HCT116 (cell line): Measurements from ENCODE around the gene ZSCAN9. TPM values are rescaled to one million over a fixed set of nuclear protein-coding genes. Genes with fewer than 3 reads are reported as not detected.

Source experiments
- ATAC-seq: fragments of 200-7000 bp; cut with Tn5 transposase; 2 replicates; pipeline ENCODE4 v1.9.1; 2020; ENCODE audit warnings: mild to moderate bottlenecking, moderate library complexity
- BruUV-seq: library from RNA; stranded (reverse); fragments of 400-500 nt; replicated peaks from 2 replicates; lab custom pipeline; 2021; lab: Mats Ljungman, UMichigan
- CTCF ChIA-PET: fragments of 300-600 bp; sonication (Branson Sonifier 250); formaldehyde crosslinking; loops from one replicate; lab custom pipeline; 2021; ENCODE audit warnings: antibody characterized with exemption; lab: Charles Lee
- POLR2A ChIA-PET: fragments of 300-600, 350-600 bp; sonication (Branson Sonifier 250); formaldehyde crosslinking; loops from one replicate; lab custom pipeline; 2021; ENCODE audit warnings: antibody characterized with exemption; lab: Charles Lee
- RAD21 ChIA-PET, 2 experiments: fragments of 300-600 bp; sonication (Branson Sonifier 250); formaldehyde crosslinking; loops; one replicate each; lab custom pipeline; 2023; ENCODE audit warnings: low total read pairs in 2 of 2; ENCODE audit not compliant: uncharacterized antibody in 2 of 2, unreplicated experiment in 2 of 2, low non-redundant PET in 1 of 2; lab: Charles Lee
- DNase-seq: peaks from one replicate; pipeline ENCODE4 v3.0.0-alpha.2; 2010; ENCODE audit warnings: low read depth, low spot score
- H2AFZ ChIP-seq: fragments of 200-600 bp; shearing (Covaris generic), sonication (generic); 2 replicates; pipeline ENCODE4 v1.6.1; 2017; ENCODE audit warnings: low read depth, mixed run types, mixed read lengths, antibody characterized with exemption, low read length; ENCODE audit not compliant: poor library complexity, severe bottlenecking
- H3K27ac ChIP-seq: 2 replicates; pipeline ENCODE4 v1.5.1; 2012; ENCODE audit warnings: low read depth, low read length
- H3K27me3 ChIP-seq: fragments of 200-600 bp; sonication (generic); 2 replicates; pipeline ENCODE4 v1.6.1; 2016; ENCODE audit warnings: mixed run types, low read length, mixed read lengths; ENCODE audit not compliant: insufficient read depth
- H3K36me3 ChIP-seq, 2 experiments: fragments of 200-500 bp in 1 of 2; fragments of 200-600 bp in 1 of 2; sonication (Bioruptor generic) in 1 of 2; sonication (generic) in 1 of 2; 2 replicates each; pipeline versions ENCODE4 v1.5.1 to v1.6.1; 2014 to 2016; ENCODE audit warnings: low read length in 2 of 2, inconsistent platforms in 1 of 2, mixed read lengths in 1 of 2, mixed run types in 1 of 2; ENCODE audit not compliant: insufficient read depth in 2 of 2, control insufficient read depth in 1 of 2
- H3K4me1 ChIP-seq, 2 experiments: fragments of 200-600 bp in 1 of 2; sonication (generic) in 1 of 2; 2 replicates each; pipeline versions ENCODE4 v1.5.1 to v1.6.1; 2012 to 2017; ENCODE audit warnings: low read length in 2 of 2, inconsistent platforms in 1 of 2, mild to moderate bottlenecking in 1 of 2, mixed read lengths in 1 of 2, mixed run types in 1 of 2, moderate library complexity in 1 of 2; ENCODE audit not compliant: insufficient read depth in 2 of 2, control insufficient read depth in 1 of 2
- H3K4me2 ChIP-seq: fragments of 200-600 bp; sonication (generic); 2 replicates; pipeline ENCODE4 v1.6.1; 2017; ENCODE audit warnings: mixed run types, low read length, mixed read lengths
- H3K4me3 ChIP-seq, 2 experiments: fragments of 200-600 bp in 1 of 2; sonication (generic) in 1 of 2; replicated peaks in 1 of 2; 2 replicates each; pipeline ENCODE4 v1.5.1; 2011 to 2016; ENCODE audit warnings: low read length in 2 of 2, control low read depth in 1 of 2, low read depth in 1 of 2, mild to moderate bottlenecking in 1 of 2, mixed read lengths in 1 of 2, mixed run types in 1 of 2
- H3K79me2 ChIP-seq: fragments of 200-600 bp; sonication (generic); 2 replicates; pipeline ENCODE4 v1.6.1; 2017; ENCODE audit warnings: mild to moderate bottlenecking, mixed run types, low read length, moderate library complexity, mixed read lengths; ENCODE audit not compliant: insufficient read depth
- H3K9ac ChIP-seq: fragments of 200-600 bp; sonication (generic); 2 replicates; pipeline ENCODE4 v1.6.1; 2016; ENCODE audit warnings: low read length, mixed read lengths
- H3K9me2 ChIP-seq: fragments of 200-600 bp; sonication (generic), shearing (Covaris generic); 2 replicates; pipeline ENCODE4 v1.6.1; 2017; ENCODE audit warnings: mixed run types, mild to moderate bottlenecking, moderate library complexity; ENCODE audit not compliant: insufficient read depth
- H3K9me3 ChIP-seq, 2 experiments: fragments of 200-500 bp in 1 of 2; fragments of 200-600 bp in 1 of 2; sonication (Bioruptor generic) in 1 of 2; sonication (generic) in 1 of 2; 2 replicates each; pipeline ENCODE4 v1.6.1; 2014 to 2017; ENCODE audit warnings: low read length in 2 of 2, mixed read lengths in 2 of 2, inconsistent platforms in 1 of 2, low read depth in 1 of 2, mild to moderate bottlenecking in 1 of 2, mixed run types in 1 of 2, moderate library complexity in 1 of 2; ENCODE audit not compliant: control insufficient read depth in 1 of 2, insufficient read depth in 1 of 2
- H4K20me1 ChIP-seq: fragments of 200-600 bp; sonication (generic), shearing (Covaris generic); 2 replicates; pipeline ENCODE4 v1.6.1; 2017; ENCODE audit warnings: mixed run types, mild to moderate bottlenecking, moderate library complexity; ENCODE audit not compliant: insufficient read depth
- CEBPB ChIP-seq: IDR thresholded peaks from 2 replicates; pipeline ENCODE4 v1.6.1; 2012; ENCODE audit warnings: low read depth
- ELF1 ChIP-seq: IDR thresholded peaks from 2 replicates; pipeline ENCODE4 v1.6.1; 2012; ENCODE audit warnings: low read depth, borderline replicate concordance
- FOSL1 ChIP-seq: IDR thresholded peaks from 2 replicates; pipeline ENCODE4 v1.6.1; 2012; ENCODE audit warnings: low read depth
- POLR2A ChIP-seq: IDR thresholded peaks from 2 replicates; pipeline ENCODE4 v1.7.0; 2011; ENCODE audit warnings: borderline replicate concordance; ENCODE audit not compliant: insufficient read depth, insufficient read length; ENCODE audit errors: extremely low read depth
- SP1 ChIP-seq: IDR thresholded peaks from 2 replicates; pipeline ENCODE4 v1.6.1; 2012; ENCODE audit warnings: low read depth
- SRF ChIP-seq: IDR thresholded peaks from 2 replicates; pipeline ENCODE4 v1.6.1; 2012; ENCODE audit warnings: low read depth
- TCF7L2 ChIP-seq: IDR thresholded peaks from 2 replicates; pipeline ENCODE4 v1.7.0; 2011; ENCODE audit warnings: borderline replicate concordance, inconsistent platforms; ENCODE audit not compliant: insufficient read depth, insufficient read length; ENCODE audit errors: extremely low read depth
- YY1 ChIP-seq: IDR thresholded peaks from 2 replicates; pipeline ENCODE4 v1.6.1; 2011; ENCODE audit warnings: low read length, low read depth, moderate library complexity, mild to moderate bottlenecking; ENCODE audit not compliant: insufficient replicate concordance; ENCODE audit errors: extremely low read depth
- ZFX ChIP-seq: fragments of 450-650 bp; IDR thresholded peaks from 2 replicates; pipeline ENCODE4 v1.6.1; 2017
- ZNF274 ChIP-seq: fragments of 200-500 bp; sonication (Bioruptor generic); IDR thresholded peaks from 2 replicates; pipeline ENCODE4 v1.6.1; 2014; ENCODE audit warnings: mild to moderate bottlenecking, low read depth, low read length, inconsistent platforms
- intact Hi-C: fragments of 100-400 bp; cut with micrococcal nuclease; formaldehyde crosslinking; loops from 2 replicates; pipeline ENCODE4 v1.10.0; 2022
- total RNA-seq: library from RNA; stranded (reverse); gene quantifications from one replicate; pipeline ENCODE4 v1.2.1, GENCODE V29; 2021; ENCODE audit not compliant: unreplicated experiment
- TF ChIP-seq, protein P1 (sequence below): IDR thresholded peaks from 2 replicates; pipeline ENCODE4 v1.6.1; 2012; ENCODE audit warnings: low read depth
- TF ChIP-seq, protein P2 (sequence below), 3 experiments: fragments of 200-600 bp in 1 of 3; sonication (generic) in 1 of 3; IDR thresholded peaks in 2 of 3; conservative IDR thresholded peaks in 1 of 3; 2 replicates each; pipeline ENCODE4 v1.5.1; 2012 to 2017; ENCODE audit warnings: low read depth in 2 of 3, low read length in 2 of 3, antibody characterized with exemption in 1 of 3, borderline replicate concordance in 1 of 3, control low read depth in 1 of 3, mild to moderate bottlenecking in 1 of 3, mixed read lengths in 1 of 3, mixed run types in 1 of 3, moderate library complexity in 1 of 3; ENCODE audit not compliant: insufficient read depth in 1 of 3
- TF ChIP-seq, protein P3 (sequence below): IDR thresholded peaks from 2 replicates; pipeline ENCODE4 v1.6.1; 2011; ENCODE audit warnings: mild to moderate bottlenecking, low read length, moderate library complexity; ENCODE audit not compliant: insufficient replicate concordance; ENCODE audit errors: extremely low read depth

Gene ZSCAN9
- total RNA-seq, 1 experiment from 2014 or later: 10.8 TPM

- ChIA-PET POLR2A (no interaction called here), CTCF (no interaction called here), RAD21 (no interaction called here)
- Histone ChIP-seq H3K4me3 (no peak overlapping the region), H3K79me2 (peaks cover 12% of the 10 kb centered on the region), H3K27me3 (no peaks in the 10 kb centered on the region), H3K9me3 (no peaks in the 10 kb centered on the region), H4K20me1 (no peaks in the 10 kb centered on the region), H3K4me1 (peaks cover 7 to 15% of the 10 kb centered on the region in 2 experiments; a peak in 3 of 4 replicates), H3K36me3 (peaks cover 9 to 17% of the 10 kb centered on the region in 2 experiments; a peak in 2 of 4 replicates), H3K9me2 (no peaks in the 10 kb centered on the region), H3K27ac (no peak overlapping the region), H3K4me2 (no peak overlapping the region), H3K9ac (no peak overlapping the region), H2AFZ (no peak overlapping the region)
- TF ChIP-seq CEBPB (no peak), SP1 (no peak), ZNF274 (no peak), FOSL1 (no peak), TCF7L2 (no peak), YY1 (no peak), SRF (no peak), ZFX (no peak), POLR2A (no peak), ELF1 (no peak)
- TF ChIP-seq, protein P1, sequence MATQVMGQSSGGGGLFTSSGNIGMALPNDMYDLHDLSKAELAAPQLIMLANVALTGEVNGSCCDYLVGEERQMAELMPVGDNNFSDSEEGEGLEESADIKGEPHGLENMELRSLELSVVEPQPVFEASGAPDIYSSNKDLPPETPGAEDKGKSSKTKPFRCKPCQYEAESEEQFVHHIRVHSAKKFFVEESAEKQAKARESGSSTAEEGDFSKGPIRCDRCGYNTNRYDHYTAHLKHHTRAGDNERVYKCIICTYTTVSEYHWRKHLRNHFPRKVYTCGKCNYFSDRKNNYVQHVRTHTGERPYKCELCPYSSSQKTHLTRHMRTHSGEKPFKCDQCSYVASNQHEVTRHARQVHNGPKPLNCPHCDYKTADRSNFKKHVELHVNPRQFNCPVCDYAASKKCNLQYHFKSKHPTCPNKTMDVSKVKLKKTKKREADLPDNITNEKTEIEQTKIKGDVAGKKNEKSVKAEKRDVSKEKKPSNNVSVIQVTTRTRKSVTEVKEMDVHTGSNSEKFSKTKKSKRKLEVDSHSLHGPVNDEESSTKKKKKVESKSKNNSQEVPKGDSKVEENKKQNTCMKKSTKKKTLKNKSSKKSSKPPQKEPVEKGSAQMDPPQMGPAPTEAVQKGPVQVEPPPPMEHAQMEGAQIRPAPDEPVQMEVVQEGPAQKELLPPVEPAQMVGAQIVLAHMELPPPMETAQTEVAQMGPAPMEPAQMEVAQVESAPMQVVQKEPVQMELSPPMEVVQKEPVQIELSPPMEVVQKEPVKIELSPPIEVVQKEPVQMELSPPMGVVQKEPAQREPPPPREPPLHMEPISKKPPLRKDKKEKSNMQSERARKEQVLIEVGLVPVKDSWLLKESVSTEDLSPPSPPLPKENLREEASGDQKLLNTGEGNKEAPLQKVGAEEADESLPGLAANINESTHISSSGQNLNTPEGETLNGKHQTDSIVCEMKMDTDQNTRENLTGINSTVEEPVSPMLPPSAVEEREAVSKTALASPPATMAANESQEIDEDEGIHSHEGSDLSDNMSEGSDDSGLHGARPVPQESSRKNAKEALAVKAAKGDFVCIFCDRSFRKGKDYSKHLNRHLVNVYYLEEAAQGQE: no peak
- TF ChIP-seq, protein P2, sequence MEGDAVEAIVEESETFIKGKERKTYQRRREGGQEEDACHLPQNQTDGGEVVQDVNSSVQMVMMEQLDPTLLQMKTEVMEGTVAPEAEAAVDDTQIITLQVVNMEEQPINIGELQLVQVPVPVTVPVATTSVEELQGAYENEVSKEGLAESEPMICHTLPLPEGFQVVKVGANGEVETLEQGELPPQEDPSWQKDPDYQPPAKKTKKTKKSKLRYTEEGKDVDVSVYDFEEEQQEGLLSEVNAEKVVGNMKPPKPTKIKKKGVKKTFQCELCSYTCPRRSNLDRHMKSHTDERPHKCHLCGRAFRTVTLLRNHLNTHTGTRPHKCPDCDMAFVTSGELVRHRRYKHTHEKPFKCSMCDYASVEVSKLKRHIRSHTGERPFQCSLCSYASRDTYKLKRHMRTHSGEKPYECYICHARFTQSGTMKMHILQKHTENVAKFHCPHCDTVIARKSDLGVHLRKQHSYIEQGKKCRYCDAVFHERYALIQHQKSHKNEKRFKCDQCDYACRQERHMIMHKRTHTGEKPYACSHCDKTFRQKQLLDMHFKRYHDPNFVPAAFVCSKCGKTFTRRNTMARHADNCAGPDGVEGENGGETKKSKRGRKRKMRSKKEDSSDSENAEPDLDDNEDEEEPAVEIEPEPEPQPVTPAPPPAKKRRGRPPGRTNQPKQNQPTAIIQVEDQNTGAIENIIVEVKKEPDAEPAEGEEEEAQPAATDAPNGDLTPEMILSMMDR (IDR thresholded peaks at IDR 0.05 in 2 of 3, conservative IDR thresholded peaks at IDR 0.05 in 1 of 3; ENCODE audit: borderline replicate concordance in 1 of 3, insufficient read depth in 1 of 3, low read depth in 2 of 3, low read length in 2 of 3): no peak
- TF ChIP-seq, protein P3, sequence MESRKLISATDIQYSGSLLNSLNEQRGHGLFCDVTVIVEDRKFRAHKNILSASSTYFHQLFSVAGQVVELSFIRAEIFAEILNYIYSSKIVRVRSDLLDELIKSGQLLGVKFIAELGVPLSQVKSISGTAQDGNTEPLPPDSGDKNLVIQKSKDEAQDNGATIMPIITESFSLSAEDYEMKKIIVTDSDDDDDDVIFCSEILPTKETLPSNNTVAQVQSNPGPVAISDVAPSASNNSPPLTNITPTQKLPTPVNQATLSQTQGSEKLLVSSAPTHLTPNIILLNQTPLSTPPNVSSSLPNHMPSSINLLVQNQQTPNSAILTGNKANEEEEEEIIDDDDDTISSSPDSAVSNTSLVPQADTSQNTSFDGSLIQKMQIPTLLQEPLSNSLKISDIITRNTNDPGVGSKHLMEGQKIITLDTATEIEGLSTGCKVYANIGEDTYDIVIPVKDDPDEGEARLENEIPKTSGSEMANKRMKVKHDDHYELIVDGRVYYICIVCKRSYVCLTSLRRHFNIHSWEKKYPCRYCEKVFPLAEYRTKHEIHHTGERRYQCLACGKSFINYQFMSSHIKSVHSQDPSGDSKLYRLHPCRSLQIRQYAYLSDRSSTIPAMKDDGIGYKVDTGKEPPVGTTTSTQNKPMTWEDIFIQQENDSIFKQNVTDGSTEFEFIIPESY: no peak
- DNase-seq: no peak
- ATAC-seq: no peak
- intact Hi-C loops: no loop called here
- no TSS peak for BruUV-seq
These were observed 23.8 kb downstream of the ZSCAN9 start for GRCh38 chr6:28248916-28249315.
